ENCODE data around the gene MRPL32. TPM values are rescaled to one million over a fixed set of nuclear protein-coding genes. Genes with fewer than 3 reads are reported as not detected.

Gene MRPL32
- total RNA-seq, 5 donors from 2014 or later (not counting 1 experiment from before 2014, with no cell fraction given), result 37.0 to 46.6 (median 40.8) TPM

- H3K4me3 ChIP-seq (ENCODE audit: control insufficient read depth in 1 of 2, extremely low read depth in 1 of 2, low read length in 1 of 2), result peak within 1 kb of the TSS; percentile 62 to 88
- peaks cover 0 to 7% of the 10 kb centered on the region in 2 donors for H3K36me3 ChIP-seq (ENCODE audit: control insufficient read depth in 2 of 2, extremely low read depth in 1 of 2, insufficient read depth in 1 of 2, low read length in 1 of 2)
- Mint-ChIP-seq H3K4me3 (peak within 1 kb of the TSS; percentile 86 to 97 (median 92)), H3K4me1 (peaks cover 50 to 66% (median 57%) of the 10 kb centered on the region in 3 donors), H3K27me3 (no peaks in the 10 kb centered on the region), H3K9me3 (no peaks in the 10 kb centered on the region), H3K27ac (peak within 1 kb of the TSS; percentile 92 to 96), H3K36me3 (peaks cover 6% of the 10 kb centered on the region)
- peaks cover 17% of the 10 kb centered on the region in 2 experiments for H3K4me1 ChIP-seq (ENCODE audit: control insufficient read depth in 1 of 2, extremely low read depth in 1 of 2, insufficient read depth in 2 of 2, low read length in 2 of 2)
- DNase-seq (peak; percentile 88 to 97 (median 94)), ATAC-seq (replicated peaks in 1 of 4) (peak; percentile 90 to 98 (median 96))
- no peaks in the 10 kb centered on the region for H3K9me3 ChIP-seq
- no peaks in the 10 kb centered on the region for H3K27me3 ChIP-seq (replicated peaks in 1 of 2; ENCODE audit: control insufficient read depth in 2 of 2, extremely low read depth in 1 of 2, insufficient read depth in 2 of 2, low read length in 1 of 2)
- WGBS (ENCODE audit: insufficient coverage), result 0% methylated on average over 95 of the region's 95 CpGs
- CTCF ChIA-PET, result interaction anchor here (0.6 to 1.2 kb wide), 4 partner anchors 10 to 810 kb away, joined by 3 to 6 read pairs (median 4); partner anchors contain the start of genes MRPL32 (in 1 of the 2) and PSMA2 (in 1 of the 2)
- POLR2A ChIA-PET, result interaction anchor here in 1 of 2 donors (1.3 kb wide), 1 partner anchor 20 kb away, joined by 5 read pairs; the partner anchor contains the start of genes MRPL32 and PSMA2
- peak within 1 kb of the TSS; percentile 74 for H3K27ac ChIP-seq (ENCODE audit: low read length)
Observed at GRCh38 chr7:42911454-42912447, 20.4 kb upstream of the MRPL32 start, which contains the start of gene C7orf25. Gene C7orf25, minus strand, starts transcription at chr7:42912070. Its CDS starts 1,170 bp downstream, at chr7:42910900.

DNA sequence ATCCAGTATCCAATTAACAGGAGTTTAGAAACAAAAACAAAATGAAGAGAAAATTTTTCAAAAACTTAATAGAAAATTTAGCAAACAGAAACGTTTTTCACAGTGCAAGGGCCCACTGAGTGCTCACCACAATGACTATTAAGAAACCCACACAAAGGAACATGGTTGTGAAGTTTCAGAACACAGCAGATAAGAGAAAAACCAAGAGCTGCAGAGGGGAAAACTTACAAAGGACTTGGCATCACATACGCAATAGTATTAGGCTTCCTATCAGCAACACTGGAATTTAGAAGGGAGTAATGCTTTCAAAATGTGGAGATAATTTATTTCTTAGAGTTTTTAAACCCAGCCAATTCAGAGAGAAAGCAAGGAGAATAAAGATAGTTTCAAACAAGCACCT lies 18.6 kb upstream of the MRPL32 start:
- ChIA-PET CTCF (no interaction called here), POLR2A (interaction anchor here in 1 of 2 donors (0.8 kb wide), 1 partner anchor 15 kb away, joined by 3 read pairs; no protein-coding TSS in a partner anchor)
- H3K4me1 Mint-ChIP-seq, result peaks cover 40 to 57% (median 44%) of the 10 kb centered on the region in 3 donors
- WGBS (ENCODE audit: insufficient coverage), result no CpG with 5 or more reads among the region's 2 CpGs
- peak overlapping the region in 1 of 3 donors; percentile 86 for H3K4me3 Mint-ChIP-seq
- DNase-seq, result peak in 1 of 35 experiments; percentile 21
- no peak overlapping the region for H3K4me3 ChIP-seq (ENCODE audit: control insufficient read depth in 1 of 2, extremely low read depth in 1 of 2, low read length in 1 of 2)
- no peaks in the 10 kb centered on the region for H3K9me3 Mint-ChIP-seq
- no peak for ATAC-seq (replicated peaks in 1 of 4)
- peaks cover 17% of the 10 kb centered on the region in 2 experiments for H3K4me1 ChIP-seq (ENCODE audit: control insufficient read depth in 1 of 2, extremely low read depth in 1 of 2, insufficient read depth in 2 of 2, low read length in 2 of 2)
- H3K27ac Mint-ChIP-seq, result peak overlapping the region; percentile 71
- peak overlapping the region; percentile 31 for H3K27ac ChIP-seq (ENCODE audit: low read length)
- peaks cover 4 to 25% of the 10 kb centered on the region in 2 donors for H3K36me3 ChIP-seq (ENCODE audit: control insufficient read depth in 2 of 2, extremely low read depth in 1 of 2, insufficient read depth in 1 of 2, low read length in 1 of 2)
- H3K9me3 ChIP-seq, result no peaks in the 10 kb centered on the region
- no peaks in the 10 kb centered on the region for H3K27me3 Mint-ChIP-seq
- H3K36me3 Mint-ChIP-seq, result peaks cover 7% of the 10 kb centered on the region
- no peaks in the 10 kb centered on the region for H3K27me3 ChIP-seq (replicated peaks in 1 of 2; ENCODE audit: control insufficient read depth in 2 of 2, extremely low read depth in 1 of 2, insufficient read depth in 2 of 2, low read length in 1 of 2)

DNA sequence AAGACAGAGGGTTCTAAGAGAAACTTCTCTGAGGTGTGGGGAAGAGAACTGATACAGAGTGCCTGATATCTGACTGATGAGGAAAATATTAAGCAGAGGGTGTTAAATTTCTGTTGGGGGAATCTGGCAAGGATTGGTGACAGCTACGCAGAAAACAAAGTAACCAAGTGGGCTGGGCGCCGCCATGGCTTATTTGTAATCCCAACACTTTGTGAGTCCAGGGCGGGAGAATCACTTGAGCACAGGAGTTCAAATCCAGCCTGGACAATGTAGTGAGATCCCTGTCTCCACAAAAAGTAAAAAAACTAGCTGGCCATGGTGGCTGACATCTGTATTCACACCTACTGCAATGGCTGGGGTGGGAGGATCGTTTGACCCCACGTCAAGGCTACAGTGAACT lies 18.2 kb upstream of the MRPL32 start:
- peaks cover 17% of the 10 kb centered on the region in 2 experiments for H3K4me1 ChIP-seq (ENCODE audit: control insufficient read depth in 1 of 2, extremely low read depth in 1 of 2, insufficient read depth in 2 of 2, low read length in 2 of 2)
- DNase-seq, result no peak
- CTCF ChIA-PET, result interaction anchor here in 1 of 2 donors (0.6 kb wide), 1 partner anchor 18 kb away, joined by 9 read pairs; no protein-coding TSS in a partner anchor
- H3K27ac Mint-ChIP-seq, result peak overlapping the region; percentile 71
- no peaks in the 10 kb centered on the region for H3K27me3 ChIP-seq (replicated peaks in 1 of 2; ENCODE audit: control insufficient read depth in 2 of 2, extremely low read depth in 1 of 2, insufficient read depth in 2 of 2, low read length in 1 of 2)
- POLR2A ChIA-PET, result interaction anchor here in 1 of 2 donors (0.5 to 0.6 kb wide), 2 partner anchors 10 to 19 kb away, joined by 3 to 4 read pairs; no protein-coding TSS in a partner anchor
- H3K9me3 Mint-ChIP-seq, result no peaks in the 10 kb centered on the region
- no peak overlapping the region for H3K4me3 ChIP-seq (ENCODE audit: control insufficient read depth in 1 of 2, extremely low read depth in 1 of 2, low read length in 1 of 2)
- no peak for ATAC-seq (replicated peaks in 1 of 4)
- H3K36me3 Mint-ChIP-seq, result peaks cover 9% of the 10 kb centered on the region
- WGBS (ENCODE audit: insufficient coverage), result 73% methylated on average over 4 of the region's 6 CpGs
- H3K9me3 ChIP-seq, result no peaks in the 10 kb centered on the region
- H3K27ac ChIP-seq (ENCODE audit: low read length), result peak overlapping the region; percentile 31
- H3K36me3 ChIP-seq (ENCODE audit: control insufficient read depth in 2 of 2, extremely low read depth in 1 of 2, insufficient read depth in 1 of 2, low read length in 1 of 2), result peaks cover 6 to 26% of the 10 kb centered on the region in 2 donors
- peaks cover 40 to 55% (median 45%) of the 10 kb centered on the region in 3 donors for H3K4me1 Mint-ChIP-seq
- no peak overlapping the region for H3K4me3 Mint-ChIP-seq
- H3K27me3 Mint-ChIP-seq, result no peaks in the 10 kb centered on the region

GRCh38 chr7:42914421-42915045 lies 17.6 kb upstream of the MRPL32 start:
- ATAC-seq (replicated peaks in 1 of 4), result no peak
- Histone ChIP-seq H3K4me1 (ENCODE audit: control insufficient read depth in 1 of 2, extremely low read depth in 1 of 2, insufficient read depth in 2 of 2, low read length in 2 of 2) (peaks cover 17% of the 10 kb centered on the region in 2 experiments), H3K27me3 (replicated peaks in 1 of 2; ENCODE audit: control insufficient read depth in 2 of 2, extremely low read depth in 1 of 2, insufficient read depth in 2 of 2, low read length in 1 of 2) (no peaks in the 10 kb centered on the region), H3K9me3 (no peaks in the 10 kb centered on the region), H3K4me3 (ENCODE audit: control insufficient read depth in 1 of 2, extremely low read depth in 1 of 2, low read length in 1 of 2) (no peak overlapping the region), H3K27ac (ENCODE audit: low read length) (no peak overlapping the region), H3K36me3 (ENCODE audit: control insufficient read depth in 2 of 2, extremely low read depth in 1 of 2, insufficient read depth in 1 of 2, low read length in 1 of 2) (peaks cover 6 to 31% of the 10 kb centered on the region in 2 donors)
- peak overlapping the region; percentile 6 to 59 for H3K27ac Mint-ChIP-seq
- no peak for DNase-seq
- no peaks in the 10 kb centered on the region for H3K27me3 Mint-ChIP-seq
- no peaks in the 10 kb centered on the region for H3K9me3 Mint-ChIP-seq
- peaks cover 40 to 52% (median 50%) of the 10 kb centered on the region in 3 donors for H3K4me1 Mint-ChIP-seq
- ChIA-PET CTCF (interaction anchor here in 1 of 2 donors (0.6 kb wide), 2 partner anchors 17 to 879 kb away, joined by 4 to 9 read pairs; no protein-coding TSS in a partner anchor), POLR2A (interaction anchor here (0.5 to 1.1 kb wide), 3 partner anchors 10 to 19 kb away, joined by 3 to 11 read pairs (median 4); no protein-coding TSS in a partner anchor)
- H3K36me3 Mint-ChIP-seq, result peaks cover 15% of the 10 kb centered on the region
- WGBS (ENCODE audit: insufficient coverage), result no CpG with 5 or more reads among the region's 5 CpGs
- H3K4me3 Mint-ChIP-seq, result no peak overlapping the region

DNA sequence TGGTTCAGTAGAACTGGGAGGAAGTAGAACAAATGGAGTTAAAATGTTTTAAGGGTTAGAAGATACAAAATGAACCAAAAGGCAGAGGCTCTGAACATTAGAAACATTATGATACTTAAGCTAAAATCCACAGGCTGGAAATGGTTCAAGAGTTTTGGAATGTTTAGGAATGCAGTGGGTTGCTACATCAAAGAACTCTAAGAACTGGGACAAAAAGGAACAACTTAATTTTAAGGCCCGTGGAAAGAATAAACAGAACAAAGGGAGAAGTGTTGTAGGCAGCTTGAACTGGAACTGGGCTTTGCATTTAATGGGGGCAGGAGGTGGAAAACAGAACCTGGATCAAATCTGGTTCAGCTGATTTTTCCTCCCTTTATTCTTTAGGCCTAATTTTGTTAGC lies 16.8 kb upstream of the MRPL32 start:
- H3K27me3 ChIP-seq (replicated peaks in 1 of 2; ENCODE audit: control insufficient read depth in 2 of 2, extremely low read depth in 1 of 2, insufficient read depth in 2 of 2, low read length in 1 of 2), result no peaks in the 10 kb centered on the region
- no peaks in the 10 kb centered on the region for H3K9me3 ChIP-seq
- H3K4me1 ChIP-seq (ENCODE audit: control insufficient read depth in 1 of 2, extremely low read depth in 1 of 2, insufficient read depth in 2 of 2, low read length in 2 of 2), result peaks cover 14 to 17% of the 10 kb centered on the region in 2 experiments
- no peak overlapping the region for H3K4me3 ChIP-seq (ENCODE audit: control insufficient read depth in 1 of 2, extremely low read depth in 1 of 2, low read length in 1 of 2)
- H3K4me1 Mint-ChIP-seq, result peaks cover 36 to 49% (median 43%) of the 10 kb centered on the region in 3 donors
- POLR2A ChIA-PET, result interaction anchor here in 1 of 2 donors (1.1 kb wide), 1 partner anchor 9 kb away, joined by 11 read pairs; no protein-coding TSS in a partner anchor
- 91% methylated on average over 1 of the region's 1 CpG for WGBS (ENCODE audit: insufficient coverage)
- H3K4me3 Mint-ChIP-seq, result no peak overlapping the region
- ATAC-seq (replicated peaks in 1 of 4), result no peak
- peak overlapping the region in 1 of 2 donors; percentile 16 for H3K27ac Mint-ChIP-seq
- peaks cover 20% of the 10 kb centered on the region for H3K36me3 Mint-ChIP-seq
- CTCF ChIA-PET, result interaction anchor here in 1 of 2 donors (0.6 kb wide), 1 partner anchor 878 kb away, joined by 4 read pairs; no protein-coding TSS in a partner anchor
- H3K27me3 Mint-ChIP-seq, result no peaks in the 10 kb centered on the region
- no peaks in the 10 kb centered on the region for H3K9me3 Mint-ChIP-seq
- DNase-seq, result no peak
- no peak overlapping the region for H3K27ac ChIP-seq (ENCODE audit: low read length)
- H3K36me3 ChIP-seq (ENCODE audit: control insufficient read depth in 2 of 2, extremely low read depth in 1 of 2, insufficient read depth in 1 of 2, low read length in 1 of 2), result peaks cover 6 to 39% of the 10 kb centered on the region in 2 donors
